Upper lobe of right lung (tissue), 1 donor: Measurements from ENCODE around the gene ANO8. TPM values are rescaled to one million over a fixed set of nuclear protein-coding genes. Genes with fewer than 3 reads are reported as not detected.
A peak's percentile ranks its signal among the peaks of the same experiment; 100 is the strongest.

Experiments
- ATAC-seq: fragments of 200-7000 bp; cut with Tn5 transposase; one replicate; pipeline ENCODE4 v1.9.1; 2020; ENCODE audit warnings: mild to moderate bottlenecking, moderate library complexity
- DNase-seq: peaks from one replicate; pipeline ENCODE4 v3.0.0-alpha.2; 2020
- H3K27ac ChIP-seq: fragments of 200-600 bp; one replicate; pipeline ENCODE4 v1.8.0; 2022
- H3K27me3 ChIP-seq: fragments of 200-600 bp; one replicate; pipeline ENCODE4 v1.8.0; 2022; ENCODE audit warnings: mild to moderate bottlenecking
- H3K36me3 ChIP-seq: fragments of 200-600 bp; one replicate; pipeline ENCODE4 v1.8.0; 2022
- H3K4me1 ChIP-seq: fragments of 200-600 bp; one replicate; pipeline ENCODE4 v1.8.0; 2022
- H3K4me3 ChIP-seq: fragments of 200-600 bp; one replicate; pipeline ENCODE4 v1.8.0; 2022; ENCODE audit warnings: mild to moderate bottlenecking
- H3K9me3 ChIP-seq: fragments of 200-600 bp; one replicate; pipeline ENCODE4 v1.8.0; 2022
- intact Hi-C: fragments of 100-400 bp; cut with DNase I; formaldehyde crosslinking; loops from one replicate; pipeline ENCODE4 v1.11.0; 2022
- total RNA-seq: library from RNA; stranded (reverse); fragmentation: NEBNext Ultra II Directional; extraction: Animal tissue kit (Norgen Biotek cat#: 25700); gene quantifications from one replicate; pipeline ENCODE4 v1.2.1, GENCODE V29; 2021
- TF ChIP-seq, protein P1 (sequence below): fragments of 200-600 bp; IDR thresholded peaks from one replicate; pipeline ENCODE4 v1.8.0; 2022; ENCODE audit warnings: antibody characterized with exemption
- donor health status: DM: no; HTN: yes; CAD: no; lungs with severe emphysema.

ANO8 gene
- total RNA-seq, 1 donor from 2014 or later = 14.6 TPM

DNA sequence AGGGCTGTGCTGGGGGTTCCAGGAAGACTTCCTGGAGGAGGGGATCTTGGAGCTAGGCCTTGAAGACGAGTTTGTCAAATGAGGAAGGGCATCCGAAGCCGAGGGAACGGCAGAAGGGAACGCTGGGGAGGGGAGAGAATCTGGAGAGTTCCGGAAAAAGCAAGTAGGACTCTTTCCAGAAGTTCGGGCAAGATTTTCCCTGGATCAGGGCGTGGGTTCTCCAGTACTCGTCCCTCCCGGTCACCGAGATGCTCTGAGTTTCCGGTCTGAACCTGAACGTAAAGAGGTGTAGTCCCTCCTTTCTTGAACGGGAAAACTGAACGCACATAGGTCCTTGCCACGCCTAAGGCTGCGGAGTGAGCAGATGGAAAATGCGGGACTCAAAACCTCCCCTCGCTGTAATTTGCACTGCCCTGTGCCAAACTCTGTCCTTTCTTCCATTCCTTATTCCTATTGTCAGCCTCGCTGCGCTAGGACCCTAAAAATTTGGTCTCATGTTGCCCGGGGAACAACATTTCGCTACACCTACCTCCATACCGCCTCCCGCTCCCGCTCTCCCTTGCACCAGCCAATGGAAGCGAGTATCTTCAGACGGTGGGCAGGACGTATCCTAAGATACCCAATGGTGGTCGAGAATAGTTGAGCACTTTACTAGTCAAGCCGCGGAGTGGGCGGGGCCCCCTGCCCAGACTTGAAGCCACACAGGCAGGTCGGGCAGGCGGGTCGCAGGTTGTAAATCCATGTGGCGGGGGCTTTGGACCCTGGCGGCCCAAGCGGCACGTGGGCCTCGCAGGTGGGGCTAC, 2.4 kb upstream of the ANO8 start, which contains the start of gene GTPBP3:
TSS of gene GTPBP3 (plus strand) at position 682 of the 803 bp plus-strand sequence. CDS start at position 741, 59 bp downstream.
- no peaks in the 10 kb centered on the region for H3K9me3 ChIP-seq
- peak within 1 kb of the TSS; percentile 94 for H3K27ac ChIP-seq
- intact Hi-C loops = no loop called here
- H3K27me3 ChIP-seq = no peaks in the 10 kb centered on the region
- TF ChIP-seq, protein P1, sequence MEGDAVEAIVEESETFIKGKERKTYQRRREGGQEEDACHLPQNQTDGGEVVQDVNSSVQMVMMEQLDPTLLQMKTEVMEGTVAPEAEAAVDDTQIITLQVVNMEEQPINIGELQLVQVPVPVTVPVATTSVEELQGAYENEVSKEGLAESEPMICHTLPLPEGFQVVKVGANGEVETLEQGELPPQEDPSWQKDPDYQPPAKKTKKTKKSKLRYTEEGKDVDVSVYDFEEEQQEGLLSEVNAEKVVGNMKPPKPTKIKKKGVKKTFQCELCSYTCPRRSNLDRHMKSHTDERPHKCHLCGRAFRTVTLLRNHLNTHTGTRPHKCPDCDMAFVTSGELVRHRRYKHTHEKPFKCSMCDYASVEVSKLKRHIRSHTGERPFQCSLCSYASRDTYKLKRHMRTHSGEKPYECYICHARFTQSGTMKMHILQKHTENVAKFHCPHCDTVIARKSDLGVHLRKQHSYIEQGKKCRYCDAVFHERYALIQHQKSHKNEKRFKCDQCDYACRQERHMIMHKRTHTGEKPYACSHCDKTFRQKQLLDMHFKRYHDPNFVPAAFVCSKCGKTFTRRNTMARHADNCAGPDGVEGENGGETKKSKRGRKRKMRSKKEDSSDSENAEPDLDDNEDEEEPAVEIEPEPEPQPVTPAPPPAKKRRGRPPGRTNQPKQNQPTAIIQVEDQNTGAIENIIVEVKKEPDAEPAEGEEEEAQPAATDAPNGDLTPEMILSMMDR = no peak
- peaks cover 30% of the 10 kb centered on the region for H3K4me1 ChIP-seq
- ATAC-seq (peak; percentile 91), DNase-seq (peak; percentile 98)
- no peaks in the 10 kb centered on the region for H3K36me3 ChIP-seq
- H3K4me3 ChIP-seq = peak within 1 kb of the TSS; percentile 95

DNA sequence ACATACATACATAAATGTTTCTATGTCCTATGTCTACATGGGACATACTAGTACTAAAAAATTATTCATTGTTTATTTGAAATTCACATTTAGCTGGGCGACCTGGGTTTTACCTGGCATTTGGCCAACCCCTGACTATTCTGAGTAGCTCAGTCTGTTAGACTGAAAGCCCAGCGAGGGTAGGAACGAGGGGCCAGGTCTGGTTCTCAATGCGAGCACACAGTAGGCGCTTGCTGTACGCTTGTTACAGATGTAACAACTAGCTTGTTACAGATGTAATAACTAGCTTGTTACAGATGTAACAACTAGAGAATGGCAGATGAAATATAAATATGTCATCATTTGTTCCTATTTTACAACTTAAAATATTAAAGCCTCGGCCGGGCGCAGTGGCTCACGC, 920 bp upstream of the ANO8 start:
- TF ChIP-seq, protein P1 = no peak
- H3K27ac ChIP-seq = no peak overlapping the region
- ATAC-seq = no peak
- H3K27me3 ChIP-seq = no peaks in the 10 kb centered on the region
- no peak for DNase-seq
- H3K4me3 ChIP-seq = no peak overlapping the region
- H3K36me3 ChIP-seq = no peaks in the 10 kb centered on the region
- intact Hi-C loops = no loop called here
- peaks cover 30% of the 10 kb centered on the region for H3K4me1 ChIP-seq
- H3K9me3 ChIP-seq = no peaks in the 10 kb centered on the region

DNA sequence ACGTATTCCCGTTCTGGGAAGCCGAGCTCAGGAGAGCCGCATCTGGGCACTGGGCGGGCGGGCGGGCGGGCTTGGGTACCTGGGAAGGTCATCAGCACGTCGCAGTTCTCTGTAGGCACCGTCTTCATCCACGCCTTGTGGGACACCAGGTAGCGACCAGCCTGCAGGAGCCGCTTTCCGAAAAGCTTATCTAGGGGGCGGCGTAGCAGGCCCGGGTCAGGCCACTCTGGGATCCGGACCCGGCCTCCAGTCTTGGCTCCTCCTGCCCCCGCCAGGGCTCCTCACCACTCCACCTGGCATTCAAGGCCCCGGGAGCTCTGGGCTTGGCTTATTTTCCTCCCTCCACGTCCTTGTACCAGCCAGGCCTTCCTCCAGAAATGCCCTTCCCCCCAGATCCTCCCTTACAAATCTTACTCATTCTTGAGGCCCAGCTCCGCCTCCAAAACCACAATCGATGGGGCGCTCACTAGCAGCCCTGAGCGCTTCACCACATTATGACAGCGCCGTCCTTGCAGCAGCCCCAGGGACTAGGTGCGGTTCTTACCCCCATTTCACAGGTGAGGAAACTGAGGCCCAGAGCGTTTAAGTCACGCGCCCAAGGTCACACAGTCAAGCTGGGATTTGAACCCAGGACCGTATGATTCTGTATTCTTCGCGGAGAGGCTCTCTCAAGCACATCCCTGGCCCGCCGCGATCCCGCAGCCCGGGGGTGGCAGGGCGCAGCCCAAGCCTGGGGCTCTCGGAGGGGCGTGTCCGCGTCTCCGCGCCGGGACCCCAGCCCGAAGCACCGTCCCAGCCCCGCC, 843 bp downstream of the ANO8 start:
- ATAC-seq (peak; percentile 0), DNase-seq (no peak)
- Histone ChIP-seq H3K4me1 (peaks cover 30% of the 10 kb centered on the region), H3K4me3 (peak overlapping the region; percentile 78), H3K9me3 (no peaks in the 10 kb centered on the region), H3K36me3 (no peaks in the 10 kb centered on the region), H3K27ac (peak overlapping the region; percentile 68), H3K27me3 (no peaks in the 10 kb centered on the region)
- intact Hi-C loops = no loop called here
- TF ChIP-seq, protein P1 = no peak

DNA sequence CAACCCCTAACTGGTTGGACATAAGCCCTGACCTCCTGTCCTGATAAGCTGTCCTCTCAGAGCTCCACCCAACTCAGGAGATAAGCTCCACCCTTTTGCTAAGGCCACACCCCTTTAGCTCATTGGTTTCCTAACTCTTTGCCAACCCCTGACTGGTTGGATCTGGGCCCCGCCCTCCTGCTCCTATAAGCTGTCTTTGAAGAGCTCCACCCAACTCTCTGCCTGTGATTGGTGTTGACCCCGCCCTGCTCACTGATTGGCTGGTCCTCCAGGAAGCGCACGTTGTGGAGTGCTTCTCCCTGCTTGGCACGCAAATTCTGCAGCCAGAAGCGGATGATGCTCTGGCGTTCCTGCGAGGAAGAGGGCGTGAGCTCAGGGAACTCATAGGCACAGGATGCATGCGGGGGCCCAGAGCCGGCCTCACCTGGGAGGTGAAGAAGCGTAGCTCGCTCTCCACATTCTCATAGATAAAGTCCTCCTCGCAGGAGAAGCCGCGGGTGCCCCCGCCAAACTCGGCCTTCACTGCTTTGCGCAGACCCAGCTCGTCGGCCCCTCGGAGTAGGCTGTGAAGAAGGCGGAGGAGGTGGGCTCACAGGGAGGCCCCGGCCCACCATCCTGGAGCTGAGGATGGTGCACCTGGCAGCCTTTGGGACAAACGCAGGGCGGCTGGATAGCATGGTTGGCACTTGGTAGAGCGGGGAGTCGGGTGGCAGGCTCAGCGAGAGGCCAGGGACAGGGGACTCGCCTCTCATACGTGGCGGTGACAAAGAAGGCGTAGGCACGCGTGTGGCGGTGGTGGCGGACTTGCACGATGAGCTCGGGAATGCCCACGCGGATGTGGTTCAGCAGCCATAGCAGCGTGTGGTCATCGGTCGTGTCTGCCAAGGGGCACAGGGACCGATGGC, 1.7 kb downstream of the ANO8 start:
- Histone ChIP-seq H3K9me3 (no peaks in the 10 kb centered on the region), H3K27me3 (no peaks in the 10 kb centered on the region), H3K4me1 (peaks cover 23% of the 10 kb centered on the region), H3K27ac (no peak overlapping the region), H3K4me3 (no peak overlapping the region), H3K36me3 (no peaks in the 10 kb centered on the region)
- TF ChIP-seq, protein P1 = no peak
- no peak for DNase-seq
- ATAC-seq = no peak
- intact Hi-C loops = no loop called here

DNA sequence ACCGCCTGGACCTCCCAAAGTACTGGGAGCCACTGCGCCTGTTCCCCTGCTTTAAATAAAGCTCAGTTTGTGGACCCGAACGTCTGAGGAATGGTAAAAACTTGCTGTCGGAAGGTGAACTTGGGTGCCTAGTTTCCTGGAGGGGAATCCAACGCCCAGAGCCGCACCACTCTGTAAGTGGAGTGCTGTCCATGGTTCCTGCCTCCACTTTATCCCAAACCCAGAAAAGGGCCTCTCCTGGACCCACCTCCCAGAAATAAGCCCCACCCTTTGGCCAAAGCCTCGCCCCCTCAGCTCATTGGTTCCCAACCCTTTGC, 2.3 kb downstream of the ANO8 start:
- Histone ChIP-seq H3K4me1 (peaks cover 21% of the 10 kb centered on the region), H3K9me3 (no peaks in the 10 kb centered on the region), H3K4me3 (no peak overlapping the region), H3K27me3 (no peaks in the 10 kb centered on the region), H3K36me3 (no peaks in the 10 kb centered on the region), H3K27ac (no peak overlapping the region)
- no peak for DNase-seq
- no peak for ATAC-seq
- intact Hi-C loops = no loop called here
- TF ChIP-seq, protein P1 = no peak
